A673 (cell line): Measurements from ENCODE around the gene EXOSC6. TPM values are rescaled to one million over a fixed set of nuclear protein-coding genes. Genes with fewer than 3 reads are reported as not detected.
"Not testable (repeated sequence)": the region's sequence is repeated elsewhere in the genome, so short reads cannot be mapped to it uniquely, and the experiment has no call there.

Experiments
- BruUV-seq: library from RNA; stranded (reverse); fragments of 400-500 nt; replicated peaks from 2 replicates; lab custom pipeline; 2021; lab: Mats Ljungman, UMichigan
- CTCF ChIA-PET: fragments of 300-600 bp; sonication (Branson Sonifier 250); formaldehyde crosslinking; loops from one replicate; lab custom pipeline; 2022; ENCODE audit warnings: antibody characterized with exemption; lab: Charles Lee
- POLR2A ChIA-PET: fragments of 300-600 bp; sonication (Branson Sonifier 250); formaldehyde crosslinking; loops from one replicate; lab custom pipeline; 2022; ENCODE audit warnings: antibody characterized with exemption; ENCODE audit not compliant: low non-redundant PET; lab: Charles Lee
- DNase-seq: peaks from one replicate; pipeline ENCODE4 v3.0.0-alpha.2; 2015; ENCODE audit warnings: low spot score
- H3K27ac ChIP-seq: fragments of 200-600 bp; sonication (generic); 2 replicates; pipeline ENCODE4 v1.5.1; 2016; ENCODE audit warnings: mixed run types, low read depth, mild to moderate bottlenecking, mixed read lengths, antibody characterized with exemption, low read length; ENCODE audit not compliant: poor library complexity, severe bottlenecking
- H3K27me3 ChIP-seq: fragments of 200-600 bp; sonication (generic); replicated peaks from 2 replicates; pipeline ENCODE4 v1.6.1; 2017; ENCODE audit warnings: mixed run types, low read depth, mild to moderate bottlenecking, mixed read lengths, antibody characterized with exemption, low read length; ENCODE audit not compliant: insufficient read depth, poor library complexity
- H3K36me3 ChIP-seq: fragments of 200-600 bp; sonication (generic); 2 replicates; pipeline ENCODE4 v1.6.1; 2016; ENCODE audit warnings: mixed run types, mild to moderate bottlenecking, mixed read lengths, antibody characterized with exemption, low read length; ENCODE audit not compliant: insufficient read depth, poor library complexity, severe bottlenecking
- H3K4me1 ChIP-seq: fragments of 200-600 bp; sonication (generic); 2 replicates; pipeline ENCODE4 v1.6.1; 2017; ENCODE audit warnings: mixed run types, mild to moderate bottlenecking, mixed read lengths, antibody characterized with exemption, low read length; ENCODE audit not compliant: insufficient read depth, poor library complexity, severe bottlenecking
- H3K4me3 ChIP-seq: fragments of 200-600 bp; sonication (generic); 2 replicates; pipeline ENCODE4 v1.5.1; 2016; ENCODE audit warnings: low read depth, mixed run types, mild to moderate bottlenecking, mixed read lengths, low read length; ENCODE audit not compliant: poor library complexity, severe bottlenecking
- H3K9me3 ChIP-seq: fragments of 200-600 bp; sonication (generic); 2 replicates; pipeline ENCODE4 v1.6.1; 2016; ENCODE audit warnings: mixed run types, low read depth, mild to moderate bottlenecking, mixed read lengths, antibody characterized with exemption, low read length; ENCODE audit not compliant: poor library complexity, severe bottlenecking
- EZH2 ChIP-seq: fragments of 200-600 bp; sonication (generic); IDR thresholded peaks from 2 replicates; pipeline ENCODE4 v1.6.1; 2017; ENCODE audit warnings: borderline replicate concordance, low read depth, mild to moderate bottlenecking, mixed read lengths, antibody characterized with exemption, low read length; ENCODE audit not compliant: poor library complexity, severe bottlenecking
- intact Hi-C: fragments of 100-400 bp; cut with micrococcal nuclease; formaldehyde crosslinking; loops from one replicate; pipeline ENCODE4 v1.10.0; 2022; ENCODE audit not compliant: unreplicated experiment
- total RNA-seq: library from RNA; stranded (reverse); gene quantifications from 2 replicates; pipeline ENCODE4 v1.2.3, GENCODE V29; 2021
- TF ChIP-seq, protein P1 (sequence below): fragments of 300-800, 200-600 bp; sonication (generic); conservative IDR thresholded peaks from 2 replicates; pipeline ENCODE4 v1.5.1; 2017; ENCODE audit warnings: low read depth, mild to moderate bottlenecking, antibody characterized with exemption, low read length, moderate library complexity, mixed read lengths

The EXOSC6 gene
- total RNA-seq, 1 experiment from 2014 or later = 40.4 TPM

DNA sequence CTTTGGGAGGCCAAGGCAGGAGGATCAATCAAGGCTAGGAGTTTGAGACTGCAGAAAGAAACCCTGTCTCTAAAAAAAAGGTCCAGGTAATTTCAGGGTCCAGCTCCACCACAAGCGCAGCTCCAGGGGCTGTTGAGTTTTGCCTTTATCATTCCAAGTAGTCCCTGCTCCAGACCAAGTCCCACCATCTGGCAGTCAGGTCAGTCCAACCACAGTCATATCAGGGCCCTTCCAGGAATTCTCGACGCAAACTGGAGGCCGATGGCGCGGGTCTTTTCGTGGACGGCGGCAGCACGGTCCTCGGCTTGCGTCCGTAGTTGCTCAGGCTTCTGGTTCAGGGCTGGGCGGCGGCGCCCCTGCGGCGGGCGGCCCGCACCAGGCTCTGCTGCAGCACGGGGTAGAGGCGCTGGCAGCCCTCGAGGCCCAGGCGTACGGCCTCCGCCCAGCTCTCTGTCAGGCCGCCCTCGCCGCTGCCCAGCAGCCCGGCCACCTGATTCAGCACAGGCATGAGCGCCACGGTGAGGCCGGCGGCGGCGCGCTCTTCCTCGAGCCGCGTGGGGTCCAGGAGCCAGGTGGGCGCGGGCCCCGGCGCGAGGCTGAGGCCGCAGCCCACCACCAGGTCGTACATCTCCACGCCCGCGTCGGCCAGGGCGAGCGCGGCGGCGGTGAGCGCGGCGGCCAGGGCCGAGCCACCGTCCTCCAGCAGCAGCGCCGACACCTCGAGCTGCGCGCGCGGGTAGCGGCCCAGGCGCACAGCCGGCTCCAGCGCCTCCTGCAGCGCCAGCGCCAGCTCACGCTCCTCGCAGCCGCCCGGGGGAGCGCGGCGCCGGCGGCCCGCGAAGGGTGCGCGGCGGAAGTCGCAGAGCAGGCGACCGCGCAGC, 752 bp downstream of the EXOSC6 start:
- H3K27ac ChIP-seq = peak overlapping the region; percentile 71

GRCh38 chr16:70249697-70250096, 2.0 kb downstream of the EXOSC6 start:
- POLR2A ChIA-PET, intact Hi-C loops: not testable (repeated sequence)
- peaks cover 40% of the 10 kb centered on the region for H3K36me3 ChIP-seq

More for the DNA sequence above, 752 bp downstream of the EXOSC6 start:
- peak overlapping the region; percentile 83 for H3K4me3 ChIP-seq
- TF ChIP-seq, protein P1, sequence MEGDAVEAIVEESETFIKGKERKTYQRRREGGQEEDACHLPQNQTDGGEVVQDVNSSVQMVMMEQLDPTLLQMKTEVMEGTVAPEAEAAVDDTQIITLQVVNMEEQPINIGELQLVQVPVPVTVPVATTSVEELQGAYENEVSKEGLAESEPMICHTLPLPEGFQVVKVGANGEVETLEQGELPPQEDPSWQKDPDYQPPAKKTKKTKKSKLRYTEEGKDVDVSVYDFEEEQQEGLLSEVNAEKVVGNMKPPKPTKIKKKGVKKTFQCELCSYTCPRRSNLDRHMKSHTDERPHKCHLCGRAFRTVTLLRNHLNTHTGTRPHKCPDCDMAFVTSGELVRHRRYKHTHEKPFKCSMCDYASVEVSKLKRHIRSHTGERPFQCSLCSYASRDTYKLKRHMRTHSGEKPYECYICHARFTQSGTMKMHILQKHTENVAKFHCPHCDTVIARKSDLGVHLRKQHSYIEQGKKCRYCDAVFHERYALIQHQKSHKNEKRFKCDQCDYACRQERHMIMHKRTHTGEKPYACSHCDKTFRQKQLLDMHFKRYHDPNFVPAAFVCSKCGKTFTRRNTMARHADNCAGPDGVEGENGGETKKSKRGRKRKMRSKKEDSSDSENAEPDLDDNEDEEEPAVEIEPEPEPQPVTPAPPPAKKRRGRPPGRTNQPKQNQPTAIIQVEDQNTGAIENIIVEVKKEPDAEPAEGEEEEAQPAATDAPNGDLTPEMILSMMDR = no peak
- TF ChIP-seq EZH2 = no peak
- BruUV-seq = no TSS peak
- DNase-seq = peak; percentile 70
- H3K36me3 ChIP-seq = peaks cover 53% of the 10 kb centered on the region
- intact Hi-C loops = no loop called here
- no peaks in the 10 kb centered on the region for H3K9me3 ChIP-seq
- H3K4me1 ChIP-seq = peaks cover 8% of the 10 kb centered on the region
- ChIA-PET POLR2A (no interaction called here), CTCF (no interaction called here)
- no peaks in the 10 kb centered on the region for H3K27me3 ChIP-seq

GRCh38 chr16:70238773-70239172, 13.0 kb downstream of the EXOSC6 start:
- POLR2A ChIA-PET, BruUV-seq, H3K27me3 ChIP-seq, H3K4me3 ChIP-seq, H3K27ac ChIP-seq, intact Hi-C loops, H3K36me3 ChIP-seq, H3K9me3 ChIP-seq, CTCF ChIA-PET, DNase-seq, H3K4me1 ChIP-seq: not testable (repeated sequence)

More at GRCh38 chr16:70249697-70250096, 2.0 kb downstream of the EXOSC6 start:
- DNase-seq, H3K27me3 ChIP-seq, H3K9me3 ChIP-seq, H3K4me1 ChIP-seq, BruUV-seq, CTCF ChIA-PET, H3K27ac ChIP-seq: not testable (repeated sequence)
- peak overlapping the region; percentile 23 for H3K4me3 ChIP-seq

- H3K9me3 ChIP-seq, H3K27ac ChIP-seq, H3K27me3 ChIP-seq, H3K4me1 ChIP-seq, H3K4me3 ChIP-seq, intact Hi-C loops, POLR2A ChIA-PET, DNase-seq, CTCF ChIA-PET, BruUV-seq: not testable (repeated sequence)
- H3K36me3 ChIP-seq = peaks cover 17% of the 10 kb centered on the region
Measured at GRCh38 chr16:70231831-70232230, 19.9 kb downstream of the EXOSC6 start.

DNA sequence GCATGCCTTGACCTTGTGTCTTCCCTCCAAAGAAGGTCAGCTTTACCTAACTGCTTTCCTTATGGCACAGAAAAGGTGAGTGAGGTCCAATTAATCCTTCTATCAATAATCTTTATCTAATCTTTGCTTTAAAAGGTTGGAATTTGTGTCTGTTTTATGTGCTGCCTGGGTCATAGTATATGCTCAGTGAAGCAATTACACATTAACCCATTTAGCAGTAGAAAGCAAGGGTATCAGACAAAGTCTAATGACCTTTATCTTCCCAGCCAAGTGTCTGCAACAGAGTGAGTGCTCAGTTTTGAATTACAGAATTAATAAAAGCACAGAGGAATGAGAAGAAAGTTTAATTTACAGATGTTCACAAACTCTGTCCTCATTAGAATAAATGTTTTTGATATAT, 25.7 kb downstream of the EXOSC6 start:
- H3K4me3 ChIP-seq, DNase-seq, CTCF ChIA-PET, H3K4me1 ChIP-seq, H3K9me3 ChIP-seq, intact Hi-C loops, H3K27me3 ChIP-seq, H3K27ac ChIP-seq, POLR2A ChIA-PET: not testable (repeated sequence)
- peaks cover 14% of the 10 kb centered on the region for H3K36me3 ChIP-seq
- BruUV-seq = TSS peak; percentile 22

DNA sequence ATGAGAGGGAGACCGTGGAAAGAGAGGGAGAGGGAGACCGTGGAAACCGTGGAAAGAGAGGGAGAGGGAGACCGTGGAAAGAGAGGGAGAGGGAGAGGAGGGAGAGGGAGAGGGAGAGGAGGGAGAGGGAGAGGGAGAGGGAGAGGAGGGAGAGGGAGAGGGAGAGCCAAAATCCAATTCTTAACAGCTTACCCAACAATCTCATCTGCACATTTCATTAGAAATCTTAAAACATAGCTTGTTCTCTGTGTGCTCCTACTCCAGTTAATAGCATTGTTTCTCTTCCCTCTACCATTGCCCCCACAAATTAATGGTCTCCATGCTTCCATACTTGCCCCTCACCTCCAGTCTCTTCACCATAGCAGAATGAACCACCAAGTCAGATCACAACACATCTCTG, 26.3 kb downstream of the EXOSC6 start:
- H3K27me3 ChIP-seq, H3K4me3 ChIP-seq, CTCF ChIA-PET, intact Hi-C loops, H3K9me3 ChIP-seq, H3K27ac ChIP-seq, DNase-seq, H3K4me1 ChIP-seq, POLR2A ChIA-PET, BruUV-seq: not testable (repeated sequence)
- peaks cover 14% of the 10 kb centered on the region for H3K36me3 ChIP-seq
